ENCODE results near the gene MIOX. TPM values are rescaled to one million over a fixed set of nuclear protein-coding genes. Genes with fewer than 3 reads are reported as not detected.
A peak's percentile ranks its signal among the peaks of the same experiment; 100 is the strongest.

MIOX gene
- total and polyA plus RNA-seq, 2 experiments from 2014 or later: not detected

DNA sequence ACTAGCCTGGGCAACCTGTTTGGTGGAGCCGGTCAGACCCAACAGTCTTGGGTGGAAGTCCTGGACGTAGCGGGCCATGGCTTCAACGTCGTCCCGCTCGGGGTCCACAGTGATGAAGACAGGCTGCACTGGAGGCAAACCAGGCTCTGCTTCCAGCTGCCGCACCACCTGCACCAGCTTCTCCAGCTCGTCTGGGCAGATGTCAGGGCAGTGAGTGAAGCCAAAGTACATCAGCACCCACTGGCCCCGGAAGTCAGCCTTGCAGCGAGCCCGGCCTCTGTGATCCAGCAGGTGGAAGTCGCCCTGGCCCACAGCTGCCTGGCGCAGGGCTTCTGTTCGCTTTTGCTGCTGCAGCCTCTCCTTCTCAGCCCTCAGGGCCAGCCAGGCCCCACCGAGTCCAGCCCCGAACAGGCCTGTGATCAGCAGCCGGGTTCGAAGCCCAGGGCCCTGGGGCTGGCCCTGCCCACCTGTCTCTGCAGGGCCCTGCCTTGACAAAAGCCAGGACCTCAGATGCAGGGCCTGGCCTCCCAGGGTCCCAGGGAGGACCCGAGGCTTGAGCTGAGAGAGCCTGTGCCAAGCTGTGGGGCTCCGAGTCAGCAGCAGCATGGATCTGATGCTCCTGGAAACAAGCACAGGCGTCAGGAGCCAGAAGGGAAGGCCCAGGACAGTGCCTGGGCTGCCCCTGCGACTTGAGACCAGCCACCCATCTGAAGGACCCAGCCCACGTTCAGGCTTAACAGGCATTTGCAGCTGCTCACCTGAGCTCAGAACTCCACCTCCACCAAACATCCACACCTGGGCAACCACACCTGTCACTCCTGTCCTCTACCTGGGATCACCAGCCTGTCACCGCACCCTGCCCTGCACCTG is 37.4 kb downstream of the MIOX start:
- peaks cover 17% of the 10 kb centered on the region for H3K36me3 Mint-ChIP-seq (ENCODE audit: low read depth)
- ATAC-seq (no peak), DNase-seq (ENCODE audit: low spot score) (no peak)
- H3K27me3 Mint-ChIP-seq (ENCODE audit: insufficient read depth, low read depth, poor library complexity): peaks cover 29% of the 10 kb centered on the region
- TF ChIP-seq ZNF331 (CRISPR knock-in tag; IDR thresholded peaks at IDR 0.05; ENCODE audit: low read depth) (no peak), NANOG (IDR thresholded peaks at IDR 0.05; ENCODE audit: borderline replicate concordance) (no peak), CREB1 (CRISPR knock-in tag; IDR thresholded peaks at IDR 0.05; ENCODE audit: low read depth) (no peak), POLR2AphosphoS5 (IDR thresholded peaks at IDR 0.05; ENCODE audit: low read depth) (no peak), EZH2phosphoT487 (IDR thresholded peaks at IDR 0.05; ENCODE audit: unreplicated experiment) (no peak), EZH2 (IDR thresholded peaks at IDR 0.05; ENCODE audit: low read depth, unreplicated experiment) (no peak), ZNF114 (CRISPR knock-in tag; IDR thresholded peaks at IDR 0.05) (no peak), JUNB (IDR thresholded peaks at IDR 0.05; ENCODE audit: unreplicated experiment) (no peak), STAT1 (IDR thresholded peaks at IDR 0.05; ENCODE audit: unreplicated experiment) (no peak)
- TF ChIP-seq, protein P1, sequence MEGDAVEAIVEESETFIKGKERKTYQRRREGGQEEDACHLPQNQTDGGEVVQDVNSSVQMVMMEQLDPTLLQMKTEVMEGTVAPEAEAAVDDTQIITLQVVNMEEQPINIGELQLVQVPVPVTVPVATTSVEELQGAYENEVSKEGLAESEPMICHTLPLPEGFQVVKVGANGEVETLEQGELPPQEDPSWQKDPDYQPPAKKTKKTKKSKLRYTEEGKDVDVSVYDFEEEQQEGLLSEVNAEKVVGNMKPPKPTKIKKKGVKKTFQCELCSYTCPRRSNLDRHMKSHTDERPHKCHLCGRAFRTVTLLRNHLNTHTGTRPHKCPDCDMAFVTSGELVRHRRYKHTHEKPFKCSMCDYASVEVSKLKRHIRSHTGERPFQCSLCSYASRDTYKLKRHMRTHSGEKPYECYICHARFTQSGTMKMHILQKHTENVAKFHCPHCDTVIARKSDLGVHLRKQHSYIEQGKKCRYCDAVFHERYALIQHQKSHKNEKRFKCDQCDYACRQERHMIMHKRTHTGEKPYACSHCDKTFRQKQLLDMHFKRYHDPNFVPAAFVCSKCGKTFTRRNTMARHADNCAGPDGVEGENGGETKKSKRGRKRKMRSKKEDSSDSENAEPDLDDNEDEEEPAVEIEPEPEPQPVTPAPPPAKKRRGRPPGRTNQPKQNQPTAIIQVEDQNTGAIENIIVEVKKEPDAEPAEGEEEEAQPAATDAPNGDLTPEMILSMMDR (conservative IDR thresholded peaks at IDR 0.05; ENCODE audit: low read depth in 2 of 2): no peak
- TF ChIP-seq, protein P2, sequence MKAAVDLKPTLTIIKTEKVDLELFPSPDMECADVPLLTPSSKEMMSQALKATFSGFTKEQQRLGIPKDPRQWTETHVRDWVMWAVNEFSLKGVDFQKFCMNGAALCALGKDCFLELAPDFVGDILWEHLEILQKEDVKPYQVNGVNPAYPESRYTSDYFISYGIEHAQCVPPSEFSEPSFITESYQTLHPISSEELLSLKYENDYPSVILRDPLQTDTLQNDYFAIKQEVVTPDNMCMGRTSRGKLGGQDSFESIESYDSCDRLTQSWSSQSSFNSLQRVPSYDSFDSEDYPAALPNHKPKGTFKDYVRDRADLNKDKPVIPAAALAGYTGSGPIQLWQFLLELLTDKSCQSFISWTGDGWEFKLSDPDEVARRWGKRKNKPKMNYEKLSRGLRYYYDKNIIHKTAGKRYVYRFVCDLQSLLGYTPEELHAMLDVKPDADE (IDR thresholded peaks at IDR 0.05): no peak
- TF ChIP-seq, protein P3, sequence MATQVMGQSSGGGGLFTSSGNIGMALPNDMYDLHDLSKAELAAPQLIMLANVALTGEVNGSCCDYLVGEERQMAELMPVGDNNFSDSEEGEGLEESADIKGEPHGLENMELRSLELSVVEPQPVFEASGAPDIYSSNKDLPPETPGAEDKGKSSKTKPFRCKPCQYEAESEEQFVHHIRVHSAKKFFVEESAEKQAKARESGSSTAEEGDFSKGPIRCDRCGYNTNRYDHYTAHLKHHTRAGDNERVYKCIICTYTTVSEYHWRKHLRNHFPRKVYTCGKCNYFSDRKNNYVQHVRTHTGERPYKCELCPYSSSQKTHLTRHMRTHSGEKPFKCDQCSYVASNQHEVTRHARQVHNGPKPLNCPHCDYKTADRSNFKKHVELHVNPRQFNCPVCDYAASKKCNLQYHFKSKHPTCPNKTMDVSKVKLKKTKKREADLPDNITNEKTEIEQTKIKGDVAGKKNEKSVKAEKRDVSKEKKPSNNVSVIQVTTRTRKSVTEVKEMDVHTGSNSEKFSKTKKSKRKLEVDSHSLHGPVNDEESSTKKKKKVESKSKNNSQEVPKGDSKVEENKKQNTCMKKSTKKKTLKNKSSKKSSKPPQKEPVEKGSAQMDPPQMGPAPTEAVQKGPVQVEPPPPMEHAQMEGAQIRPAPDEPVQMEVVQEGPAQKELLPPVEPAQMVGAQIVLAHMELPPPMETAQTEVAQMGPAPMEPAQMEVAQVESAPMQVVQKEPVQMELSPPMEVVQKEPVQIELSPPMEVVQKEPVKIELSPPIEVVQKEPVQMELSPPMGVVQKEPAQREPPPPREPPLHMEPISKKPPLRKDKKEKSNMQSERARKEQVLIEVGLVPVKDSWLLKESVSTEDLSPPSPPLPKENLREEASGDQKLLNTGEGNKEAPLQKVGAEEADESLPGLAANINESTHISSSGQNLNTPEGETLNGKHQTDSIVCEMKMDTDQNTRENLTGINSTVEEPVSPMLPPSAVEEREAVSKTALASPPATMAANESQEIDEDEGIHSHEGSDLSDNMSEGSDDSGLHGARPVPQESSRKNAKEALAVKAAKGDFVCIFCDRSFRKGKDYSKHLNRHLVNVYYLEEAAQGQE (IDR thresholded peaks at IDR 0.05; ENCODE audit: unreplicated experiment): no peak
- TF ChIP-seq, protein P4, sequence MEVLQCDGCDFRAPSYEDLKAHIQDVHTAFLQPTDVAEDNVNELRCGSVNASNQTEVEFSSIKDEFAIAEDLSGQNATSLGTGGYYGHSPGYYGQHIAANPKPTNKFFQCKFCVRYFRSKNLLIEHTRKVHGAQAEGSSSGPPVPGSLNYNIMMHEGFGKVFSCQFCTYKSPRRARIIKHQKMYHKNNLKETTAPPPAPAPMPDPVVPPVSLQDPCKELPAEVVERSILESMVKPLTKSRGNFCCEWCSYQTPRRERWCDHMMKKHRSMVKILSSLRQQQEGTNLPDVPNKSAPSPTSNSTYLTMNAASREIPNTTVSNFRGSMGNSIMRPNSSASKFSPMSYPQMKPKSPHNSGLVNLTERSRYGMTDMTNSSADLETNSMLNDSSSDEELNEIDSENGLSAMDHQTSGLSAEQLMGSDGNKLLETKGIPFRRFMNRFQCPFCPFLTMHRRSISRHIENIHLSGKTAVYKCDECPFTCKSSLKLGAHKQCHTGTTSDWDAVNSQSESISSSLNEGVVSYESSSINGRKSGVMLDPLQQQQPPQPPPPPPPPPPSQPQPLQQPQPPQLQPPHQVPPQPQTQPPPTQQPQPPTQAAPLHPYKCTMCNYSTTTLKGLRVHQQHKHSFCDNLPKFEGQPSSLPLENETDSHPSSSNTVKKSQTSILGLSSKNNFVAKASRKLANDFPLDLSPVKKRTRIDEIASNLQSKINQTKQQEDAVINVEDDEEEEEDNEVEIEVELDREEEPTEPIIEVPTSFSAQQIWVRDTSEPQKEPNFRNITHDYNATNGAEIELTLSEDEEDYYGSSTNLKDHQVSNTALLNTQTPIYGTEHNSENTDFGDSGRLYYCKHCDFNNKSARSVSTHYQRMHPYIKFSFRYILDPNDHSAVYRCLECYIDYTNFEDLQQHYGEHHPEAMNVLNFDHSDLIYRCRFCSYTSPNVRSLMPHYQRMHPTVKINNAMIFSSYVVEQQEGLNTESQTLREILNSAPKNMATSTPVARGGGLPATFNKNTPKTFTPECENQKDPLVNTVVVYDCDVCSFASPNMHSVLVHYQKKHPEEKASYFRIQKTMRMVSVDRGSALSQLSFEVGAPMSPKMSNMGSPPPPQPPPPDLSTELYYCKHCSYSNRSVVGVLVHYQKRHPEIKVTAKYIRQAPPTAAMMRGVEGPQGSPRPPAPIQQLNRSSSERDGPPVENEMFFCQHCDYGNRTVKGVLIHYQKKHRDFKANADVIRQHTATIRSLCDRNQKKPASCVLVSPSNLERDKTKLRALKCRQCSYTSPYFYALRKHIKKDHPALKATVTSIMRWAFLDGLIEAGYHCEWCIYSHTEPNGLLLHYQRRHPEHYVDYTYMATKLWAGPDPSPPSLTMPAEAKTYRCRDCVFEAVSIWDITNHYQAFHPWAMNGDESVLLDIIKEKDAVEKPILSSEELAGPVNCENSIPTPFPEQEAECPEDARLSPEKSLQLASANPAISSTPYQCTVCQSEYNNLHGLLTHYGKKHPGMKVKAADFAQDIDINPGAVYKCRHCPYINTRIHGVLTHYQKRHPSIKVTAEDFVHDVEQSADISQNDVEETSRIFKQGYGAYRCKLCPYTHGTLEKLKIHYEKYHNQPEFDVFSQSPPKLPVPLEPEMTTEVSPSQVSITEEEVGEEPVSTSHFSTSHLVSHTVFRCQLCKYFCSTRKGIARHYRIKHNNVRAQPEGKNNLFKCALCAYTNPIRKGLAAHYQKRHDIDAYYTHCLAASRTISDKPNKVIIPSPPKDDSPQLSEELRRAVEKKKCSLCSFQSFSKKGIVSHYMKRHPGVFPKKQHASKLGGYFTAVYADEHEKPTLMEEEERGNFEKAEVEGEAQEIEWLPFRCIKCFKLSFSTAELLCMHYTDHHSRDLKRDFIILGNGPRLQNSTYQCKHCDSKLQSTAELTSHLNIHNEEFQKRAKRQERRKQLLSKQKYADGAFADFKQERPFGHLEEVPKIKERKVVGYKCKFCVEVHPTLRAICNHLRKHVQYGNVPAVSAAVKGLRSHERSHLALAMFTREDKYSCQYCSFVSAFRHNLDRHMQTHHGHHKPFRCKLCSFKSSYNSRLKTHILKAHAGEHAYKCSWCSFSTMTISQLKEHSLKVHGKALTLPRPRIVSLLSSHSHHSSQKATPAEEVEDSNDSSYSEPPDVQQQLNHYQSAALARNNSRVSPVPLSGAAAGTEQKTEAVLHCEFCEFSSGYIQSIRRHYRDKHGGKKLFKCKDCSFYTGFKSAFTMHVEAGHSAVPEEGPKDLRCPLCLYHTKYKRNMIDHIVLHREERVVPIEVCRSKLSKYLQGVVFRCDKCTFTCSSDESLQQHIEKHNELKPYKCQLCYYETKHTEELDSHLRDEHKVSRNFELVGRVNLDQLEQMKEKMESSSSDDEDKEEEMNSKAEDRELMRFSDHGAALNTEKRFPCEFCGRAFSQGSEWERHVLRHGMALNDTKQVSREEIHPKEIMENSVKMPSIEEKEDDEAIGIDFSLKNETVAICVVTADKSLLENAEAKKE (CRISPR knock-in tag; IDR thresholded peaks at IDR 0.05): no peak
- peak overlapping the region; percentile 89 for H3K4me3 Mint-ChIP-seq
- no peak overlapping the region for H2AFZ ChIP-seq
- no peaks in the 10 kb centered on the region; the same call in 1 of the 2 replicates for H4K20me1 ChIP-seq (replicated peaks; ENCODE audit: insufficient read depth)
- H3K4me2 ChIP-seq: peak overlapping the region; percentile 94
- no peaks in the 10 kb centered on the region for H3K79me2 ChIP-seq (replicated peaks; ENCODE audit: insufficient read depth)
- H3F3A ChIP-seq (replicated peaks; ENCODE audit: low read depth): peaks cover 4% of the 10 kb centered on the region
- H3K9me3 Mint-ChIP-seq: peaks cover 4% of the 10 kb centered on the region; the same call in 2 of the 3 replicates
- H3K9me2 ChIP-seq (ENCODE audit: insufficient read depth): no peaks in the 10 kb centered on the region
- H3K4me1 Mint-ChIP-seq: peaks cover 11% of the 10 kb centered on the region
- H3K27me3 ChIP-seq (ENCODE audit: insufficient read depth): peaks cover 25% of the 10 kb centered on the region
- peak overlapping the region; percentile 78 for H3K27ac Mint-ChIP-seq
- H3K36me3 ChIP-seq (ENCODE audit: insufficient read depth): no peaks in the 10 kb centered on the region; the same call in 1 of the 2 replicates
- H3K4me3 ChIP-seq: peak overlapping the region; percentile 84
- H3K4me1 ChIP-seq (ENCODE audit: insufficient read depth): no peaks in the 10 kb centered on the region; the same call in 1 of the 2 replicates
- H3K27ac ChIP-seq (ENCODE audit: low read depth): no peak overlapping the region
